Panc1 (cell line): ENCODE data around the gene CEBPA. TPM values are rescaled to one million over a fixed set of nuclear protein-coding genes. Genes with fewer than 3 reads are reported as not detected.

Source experiments
- ATAC-seq: fragments of 200-7000 bp; cut with Tn5 transposase; 2 replicates; pipeline ENCODE4 v1.9.1; 2020; ENCODE audit warnings: mild to moderate bottlenecking, moderate library complexity
- BruUV-seq: library from RNA; stranded (reverse); fragments of 400-500 nt; replicated peaks from 2 replicates; lab custom pipeline; 2021; lab: Mats Ljungman, UMichigan
- CTCF ChIA-PET: fragments of 300-600 bp; sonication (Branson Sonifier 250); formaldehyde crosslinking; loops from one replicate; lab custom pipeline; 2022; ENCODE audit warnings: antibody characterized with exemption; lab: Charles Lee
- POLR2A ChIA-PET: fragments of 300-600 bp; sonication (Branson Sonifier 250); formaldehyde crosslinking; loops from one replicate; lab custom pipeline; 2022; ENCODE audit warnings: antibody characterized with exemption; lab: Charles Lee
- DNase-seq: peaks from one replicate; pipeline ENCODE4 v3.0.0-alpha.2; 2010; ENCODE audit warnings: low read depth, low spot score
- H3K27ac ChIP-seq: 2 replicates; pipeline ENCODE4 v1.5.1; 2011; ENCODE audit warnings: mild to moderate bottlenecking, low read length, inconsistent platforms
- H3K27me3 ChIP-seq: fragments of 200-500 bp; sonication (Bioruptor generic); 2 replicates; pipeline ENCODE4 v1.6.0; 2014; ENCODE audit warnings: low read length, inconsistent platforms; ENCODE audit not compliant: control insufficient read depth, insufficient read depth
- H3K36me3 ChIP-seq: fragments of 200-500 bp; sonication (Bioruptor generic); 2 replicates; pipeline ENCODE4 v1.5.1; 2014; ENCODE audit warnings: inconsistent platforms, mild to moderate bottlenecking, low read length, moderate library complexity; ENCODE audit not compliant: control insufficient read depth, insufficient read depth
- H3K4me1 ChIP-seq: 2 replicates; pipeline ENCODE4 v1.5.1; 2011; ENCODE audit warnings: inconsistent platforms, mild to moderate bottlenecking, low read length, moderate library complexity; ENCODE audit not compliant: control insufficient read depth, insufficient read depth
- H3K4me3 ChIP-seq, 2 experiments: 2 replicates each; pipeline ENCODE4 v1.5.1; 2011 to 2012; ENCODE audit warnings: low read depth in 2 of 2, low read length in 2 of 2, mild to moderate bottlenecking in 2 of 2, inconsistent platforms in 1 of 2, moderate library complexity in 1 of 2
- H3K9me3 ChIP-seq: fragments of 200-500 bp; sonication (Bioruptor generic); 2 replicates; pipeline ENCODE4 v1.5.1; 2014; ENCODE audit warnings: low read depth, mild to moderate bottlenecking, inconsistent platforms, low read length, moderate library complexity; ENCODE audit not compliant: control insufficient read depth, insufficient read depth
- CTCF ChIP-seq: fragments of 450-650 bp; IDR thresholded peaks from 2 replicates; pipeline ENCODE4 v1.5.1; 2017; ENCODE audit warnings: mild to moderate bottlenecking
- POLR2AphosphoS5 ChIP-seq: IDR thresholded peaks from 2 replicates; pipeline ENCODE4 v1.6.1; 2012; ENCODE audit warnings: mild to moderate bottlenecking, low read depth, low read length, moderate library complexity
- SIN3A ChIP-seq: IDR thresholded peaks from 2 replicates; pipeline ENCODE4 v1.6.1; 2012; ENCODE audit warnings: low read depth, mild to moderate bottlenecking, low read length, moderate library complexity, borderline replicate concordance; ENCODE audit not compliant: insufficient read depth
- TCF7L2 ChIP-seq: IDR thresholded peaks from 2 replicates; pipeline ENCODE4 v1.6.1; 2011; ENCODE audit warnings: mild to moderate bottlenecking, low read depth, low read length, inconsistent platforms
- in situ Hi-C: cut with HindIII; loops from 2 replicates; pipeline ENCODE4 v1.10.0; 2016; ENCODE audit warnings: low sequenced_read_pairs, low pct_unique_long_range_greater_than_20kb
- intact Hi-C: fragments of 100-400 bp; cut with micrococcal nuclease; formaldehyde crosslinking; loops from one replicate; pipeline ENCODE4 v1.10.0; 2022; ENCODE audit not compliant: unreplicated experiment
- total RNA-seq: library from RNA; stranded (reverse); gene quantifications from one replicate; pipeline ENCODE4 v1.2.1, GENCODE V29; 2021; ENCODE audit not compliant: unreplicated experiment
- TF ChIP-seq, protein P1 (sequence below), 2 experiments: IDR thresholded peaks; 2 replicates each; pipeline ENCODE4 v1.6.1; 2011 to 2012; ENCODE audit warnings: low read depth in 2 of 2, control low read depth in 1 of 2, low read length in 1 of 2, mild to moderate bottlenecking in 1 of 2, moderate library complexity in 1 of 2; ENCODE audit not compliant: insufficient read depth in 1 of 2

Gene CEBPA
- total RNA-seq, 1 experiment from 2014 or later = 1.6 TPM

DNA sequence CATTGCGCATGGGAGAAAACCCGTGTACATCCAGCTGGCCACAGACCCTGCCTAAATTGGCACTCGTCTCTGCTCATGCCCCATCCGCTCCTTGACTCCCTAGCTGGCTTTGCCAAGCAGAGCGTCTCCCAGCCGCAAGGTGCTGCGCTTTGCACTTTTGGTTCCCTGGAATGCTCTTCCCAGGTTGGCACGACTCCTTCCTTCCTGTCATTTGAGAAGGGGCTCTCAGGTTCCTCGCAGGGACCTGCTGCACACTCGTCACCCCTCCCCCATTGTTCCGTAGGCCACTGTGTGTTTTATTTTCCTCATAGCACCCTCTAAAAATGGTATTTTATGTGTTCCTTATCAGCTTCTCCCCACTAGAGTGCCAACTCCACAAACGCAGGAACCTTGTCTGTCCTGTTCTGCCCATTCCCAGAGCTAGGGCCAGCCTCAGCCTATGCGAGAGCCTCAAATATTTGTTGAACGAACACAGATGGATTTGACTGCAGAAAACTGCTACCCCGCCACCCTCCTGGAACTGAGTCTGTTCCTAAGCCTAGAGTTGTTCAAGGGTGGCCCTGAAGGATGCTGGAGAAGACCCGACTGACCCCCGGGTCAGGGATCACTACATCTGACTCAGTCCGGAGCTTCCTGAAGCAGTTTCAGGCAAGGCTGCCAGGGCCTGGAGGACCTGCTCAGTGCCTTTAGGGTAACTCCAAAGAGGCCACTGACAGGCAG is 8.4 kb upstream of the CEBPA start:
- no peaks in the 10 kb centered on the region for H3K9me3 ChIP-seq
- no TSS peak for BruUV-seq
- H3K4me3 ChIP-seq = no peak overlapping the region
- H3K4me1 ChIP-seq = no peaks in the 10 kb centered on the region
- in situ Hi-C loops = no loop called here
- ChIA-PET POLR2A (no interaction called here), CTCF (no interaction called here)
- no peaks in the 10 kb centered on the region for H3K27me3 ChIP-seq
- intact Hi-C loops = no loop called here
- peak; percentile 39 for ATAC-seq
- DNase-seq = no peak
- no peak overlapping the region for H3K27ac ChIP-seq
- TF ChIP-seq, protein P1, sequence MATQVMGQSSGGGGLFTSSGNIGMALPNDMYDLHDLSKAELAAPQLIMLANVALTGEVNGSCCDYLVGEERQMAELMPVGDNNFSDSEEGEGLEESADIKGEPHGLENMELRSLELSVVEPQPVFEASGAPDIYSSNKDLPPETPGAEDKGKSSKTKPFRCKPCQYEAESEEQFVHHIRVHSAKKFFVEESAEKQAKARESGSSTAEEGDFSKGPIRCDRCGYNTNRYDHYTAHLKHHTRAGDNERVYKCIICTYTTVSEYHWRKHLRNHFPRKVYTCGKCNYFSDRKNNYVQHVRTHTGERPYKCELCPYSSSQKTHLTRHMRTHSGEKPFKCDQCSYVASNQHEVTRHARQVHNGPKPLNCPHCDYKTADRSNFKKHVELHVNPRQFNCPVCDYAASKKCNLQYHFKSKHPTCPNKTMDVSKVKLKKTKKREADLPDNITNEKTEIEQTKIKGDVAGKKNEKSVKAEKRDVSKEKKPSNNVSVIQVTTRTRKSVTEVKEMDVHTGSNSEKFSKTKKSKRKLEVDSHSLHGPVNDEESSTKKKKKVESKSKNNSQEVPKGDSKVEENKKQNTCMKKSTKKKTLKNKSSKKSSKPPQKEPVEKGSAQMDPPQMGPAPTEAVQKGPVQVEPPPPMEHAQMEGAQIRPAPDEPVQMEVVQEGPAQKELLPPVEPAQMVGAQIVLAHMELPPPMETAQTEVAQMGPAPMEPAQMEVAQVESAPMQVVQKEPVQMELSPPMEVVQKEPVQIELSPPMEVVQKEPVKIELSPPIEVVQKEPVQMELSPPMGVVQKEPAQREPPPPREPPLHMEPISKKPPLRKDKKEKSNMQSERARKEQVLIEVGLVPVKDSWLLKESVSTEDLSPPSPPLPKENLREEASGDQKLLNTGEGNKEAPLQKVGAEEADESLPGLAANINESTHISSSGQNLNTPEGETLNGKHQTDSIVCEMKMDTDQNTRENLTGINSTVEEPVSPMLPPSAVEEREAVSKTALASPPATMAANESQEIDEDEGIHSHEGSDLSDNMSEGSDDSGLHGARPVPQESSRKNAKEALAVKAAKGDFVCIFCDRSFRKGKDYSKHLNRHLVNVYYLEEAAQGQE (IDR thresholded peaks at IDR 0.05; ENCODE audit: insufficient read depth in 1 of 2, low read depth in 2 of 2, low read length in 1 of 2) = no peak
- TF ChIP-seq TCF7L2 = no peak
- no peak for TF ChIP-seq CTCF
- no peak for TF ChIP-seq POLR2AphosphoS5
- TF ChIP-seq SIN3A = no peak
- H3K36me3 ChIP-seq = no peaks in the 10 kb centered on the region

- intact Hi-C loops = no loop called here
- no peak for ATAC-seq
Observed at GRCh38 chr19:33309826-33310225, 7.5 kb upstream of the CEBPA start.

More at GRCh38 chr19:33309826-33310225, 7.5 kb upstream of the CEBPA start:
- no peaks in the 10 kb centered on the region for H3K9me3 ChIP-seq
- no peak overlapping the region for H3K4me3 ChIP-seq
- ChIA-PET POLR2A (no interaction called here), CTCF (no interaction called here)
- no TSS peak for BruUV-seq
- no peak for TF ChIP-seq SIN3A
- TF ChIP-seq POLR2AphosphoS5 = no peak
- TF ChIP-seq, protein P1 (IDR thresholded peaks at IDR 0.05; ENCODE audit: insufficient read depth in 1 of 2, low read depth in 2 of 2, low read length in 1 of 2) = no peak
- no peak for TF ChIP-seq TCF7L2
- TF ChIP-seq CTCF = no peak
- in situ Hi-C loops = no loop called here
- DNase-seq = no peak
- no peaks in the 10 kb centered on the region for H3K4me1 ChIP-seq
- H3K36me3 ChIP-seq = no peaks in the 10 kb centered on the region
- H3K27ac ChIP-seq = no peak overlapping the region
- no peaks in the 10 kb centered on the region for H3K27me3 ChIP-seq
